ENCODE results near the gene MAP3K9. TPM values are rescaled to one million over a fixed set of nuclear protein-coding genes. Genes with fewer than 3 reads are reported as not detected.

The MAP3K9 gene
- total RNA-seq, 1 donor from 2014 or later: 3.0 TPM

DNA sequence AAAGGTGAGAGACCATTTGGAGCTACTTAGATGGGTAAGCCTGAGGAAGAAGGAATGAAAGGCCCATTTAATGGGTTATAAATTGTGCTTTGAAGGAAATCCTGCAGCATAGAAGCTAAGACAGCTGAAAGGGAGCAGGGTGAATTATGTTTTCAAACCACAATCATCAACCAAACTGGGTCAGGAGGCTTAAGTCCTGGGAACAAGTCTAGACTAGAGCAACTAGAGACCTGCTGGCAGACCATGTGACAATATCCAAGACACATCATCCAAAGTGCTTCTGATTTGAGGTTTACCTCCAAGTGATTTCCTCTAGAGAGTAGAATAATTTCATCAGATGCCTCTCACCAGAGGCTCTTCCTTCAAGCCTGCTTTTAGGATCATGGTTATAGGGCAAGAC lies 53.7 kb downstream of the MAP3K9 start:
- no peak for DNase-seq (ENCODE audit: low spot score)
- Mint-ChIP-seq H3K4me3 (ENCODE audit: unreplicated experiment) (no peak overlapping the region), H3K36me3 (ENCODE audit: low read depth) (peaks cover 2% of the 10 kb centered on the region), H3K9me3 (ENCODE audit: low read depth) (no peaks in the 10 kb centered on the region), H3K27ac (ENCODE audit: unreplicated experiment) (no peak overlapping the region), H3K27me3 (ENCODE audit: low read depth) (no peaks in the 10 kb centered on the region), H3K4me1 (ENCODE audit: low read depth) (peaks cover 17% of the 10 kb centered on the region)
- TF ChIP-seq, protein P1, sequence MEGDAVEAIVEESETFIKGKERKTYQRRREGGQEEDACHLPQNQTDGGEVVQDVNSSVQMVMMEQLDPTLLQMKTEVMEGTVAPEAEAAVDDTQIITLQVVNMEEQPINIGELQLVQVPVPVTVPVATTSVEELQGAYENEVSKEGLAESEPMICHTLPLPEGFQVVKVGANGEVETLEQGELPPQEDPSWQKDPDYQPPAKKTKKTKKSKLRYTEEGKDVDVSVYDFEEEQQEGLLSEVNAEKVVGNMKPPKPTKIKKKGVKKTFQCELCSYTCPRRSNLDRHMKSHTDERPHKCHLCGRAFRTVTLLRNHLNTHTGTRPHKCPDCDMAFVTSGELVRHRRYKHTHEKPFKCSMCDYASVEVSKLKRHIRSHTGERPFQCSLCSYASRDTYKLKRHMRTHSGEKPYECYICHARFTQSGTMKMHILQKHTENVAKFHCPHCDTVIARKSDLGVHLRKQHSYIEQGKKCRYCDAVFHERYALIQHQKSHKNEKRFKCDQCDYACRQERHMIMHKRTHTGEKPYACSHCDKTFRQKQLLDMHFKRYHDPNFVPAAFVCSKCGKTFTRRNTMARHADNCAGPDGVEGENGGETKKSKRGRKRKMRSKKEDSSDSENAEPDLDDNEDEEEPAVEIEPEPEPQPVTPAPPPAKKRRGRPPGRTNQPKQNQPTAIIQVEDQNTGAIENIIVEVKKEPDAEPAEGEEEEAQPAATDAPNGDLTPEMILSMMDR (IDR thresholded peaks at IDR 0.05): no peak

DNA sequence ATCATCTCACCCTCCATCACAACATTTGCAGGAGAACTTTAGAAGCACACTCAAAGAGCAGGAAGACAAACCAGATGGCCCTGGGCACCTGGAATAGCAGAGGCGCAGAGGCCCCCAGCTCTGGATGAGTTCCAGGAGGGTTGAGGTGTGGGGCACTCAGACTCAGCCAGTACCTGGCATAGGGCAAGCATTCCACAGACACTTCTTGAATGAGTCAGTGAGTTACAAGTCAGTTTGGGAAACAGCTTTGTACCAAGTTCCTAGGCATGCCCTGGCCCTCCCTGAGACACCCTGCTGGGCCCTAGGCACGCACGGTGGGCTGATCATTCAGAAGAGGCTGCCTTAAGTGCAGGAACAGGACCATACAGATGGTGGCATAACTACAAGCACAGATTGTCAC lies 54.3 kb downstream of the MAP3K9 start:
- no peak overlapping the region for H3K4me3 Mint-ChIP-seq (ENCODE audit: unreplicated experiment)
- H3K36me3 Mint-ChIP-seq (ENCODE audit: low read depth): peaks cover 2% of the 10 kb centered on the region
- TF ChIP-seq, protein P1 (IDR thresholded peaks at IDR 0.05): no peak
- H3K27ac Mint-ChIP-seq (ENCODE audit: unreplicated experiment): no peak overlapping the region
- no peaks in the 10 kb centered on the region for H3K9me3 Mint-ChIP-seq (ENCODE audit: low read depth)
- no peak for DNase-seq (ENCODE audit: low spot score)
- H3K4me1 Mint-ChIP-seq (ENCODE audit: low read depth): peaks cover 17% of the 10 kb centered on the region
- H3K27me3 Mint-ChIP-seq (ENCODE audit: low read depth): no peaks in the 10 kb centered on the region

DNA sequence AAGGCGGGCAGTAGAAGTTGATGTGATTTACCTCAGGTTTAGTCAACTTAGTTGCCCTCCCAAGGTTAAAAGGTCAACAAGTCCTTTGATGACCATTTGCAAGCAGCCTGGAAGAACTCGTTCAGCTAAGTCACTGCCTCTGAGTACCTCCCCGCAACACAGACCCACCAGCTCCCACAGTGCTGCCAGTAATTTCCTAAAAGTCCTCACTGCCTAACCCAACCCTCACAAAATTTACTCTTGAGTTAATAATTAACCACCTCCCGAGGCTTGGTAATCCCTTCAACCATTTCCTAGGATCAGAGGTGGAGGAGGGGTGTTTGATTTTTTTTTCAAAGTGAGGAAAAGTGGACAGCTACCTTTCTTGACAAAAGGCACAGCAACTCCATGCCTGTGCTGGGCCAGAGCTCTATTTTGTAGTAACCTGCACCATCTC lies 55.8 kb downstream of the MAP3K9 start:
- H3K27me3 Mint-ChIP-seq (ENCODE audit: low read depth): no peaks in the 10 kb centered on the region
- no peak for DNase-seq (ENCODE audit: low spot score)
- H3K36me3 Mint-ChIP-seq (ENCODE audit: low read depth): peaks cover 2% of the 10 kb centered on the region

DNA sequence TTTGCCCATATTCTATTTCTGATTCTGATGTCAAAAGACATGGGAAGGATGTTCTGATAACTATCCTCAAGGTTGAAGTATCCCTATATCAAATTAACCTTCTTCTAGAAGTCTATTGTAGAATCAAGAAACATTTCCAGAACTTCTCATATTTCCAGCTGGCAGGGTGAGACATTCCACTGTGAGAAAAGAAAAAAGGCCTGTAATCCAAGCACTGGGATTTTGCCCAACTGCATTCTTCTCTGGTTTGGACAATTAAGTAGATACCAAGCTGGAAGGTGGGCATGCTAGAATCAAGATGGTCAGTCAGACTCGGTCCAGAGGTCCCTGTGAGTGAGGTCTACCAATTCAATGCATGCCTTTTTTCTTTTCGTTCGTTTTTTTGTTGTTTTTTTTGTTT lies 60.9 kb downstream of the MAP3K9 start:
- H3K27me3 Mint-ChIP-seq (ENCODE audit: low read depth): no peaks in the 10 kb centered on the region
- H3K9me3 Mint-ChIP-seq (ENCODE audit: low read depth): no peaks in the 10 kb centered on the region
- no peak overlapping the region for H3K4me3 Mint-ChIP-seq (ENCODE audit: unreplicated experiment)
- no peak overlapping the region for H3K27ac Mint-ChIP-seq (ENCODE audit: unreplicated experiment)
- H3K4me1 Mint-ChIP-seq (ENCODE audit: low read depth): peaks cover 9% of the 10 kb centered on the region
- TF ChIP-seq, protein P1 (IDR thresholded peaks at IDR 0.05): no peak
- peaks cover 2% of the 10 kb centered on the region for H3K36me3 Mint-ChIP-seq (ENCODE audit: low read depth)
- no peak for DNase-seq (ENCODE audit: low spot score)

More for the DNA sequence above, 55.8 kb downstream of the MAP3K9 start:
- no peaks in the 10 kb centered on the region for H3K9me3 Mint-ChIP-seq (ENCODE audit: low read depth)
- H3K4me3 Mint-ChIP-seq (ENCODE audit: unreplicated experiment): no peak overlapping the region
- H3K4me1 Mint-ChIP-seq (ENCODE audit: low read depth): peaks cover 20% of the 10 kb centered on the region
- H3K27ac Mint-ChIP-seq (ENCODE audit: unreplicated experiment): no peak overlapping the region
- TF ChIP-seq, protein P1 (IDR thresholded peaks at IDR 0.05): no peak

DNA sequence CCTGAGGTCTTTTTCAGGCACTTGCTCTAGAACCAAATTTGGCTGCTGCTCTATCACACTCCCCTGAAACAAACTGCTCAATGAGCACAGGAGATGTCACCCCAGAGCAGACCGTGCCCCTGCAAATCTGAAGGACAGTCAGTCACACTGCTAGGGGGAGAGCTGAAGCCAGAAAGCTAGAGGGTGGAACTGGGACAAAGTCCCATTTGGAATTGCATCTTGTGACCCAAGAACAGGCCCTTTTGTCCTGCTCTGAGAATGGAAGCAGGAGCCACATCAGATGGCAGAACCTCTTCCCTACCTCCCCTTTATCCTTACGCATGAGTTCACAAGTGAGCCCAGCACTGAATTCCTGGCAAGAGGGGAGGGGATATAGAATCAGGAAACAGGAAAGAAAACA lies 64.7 kb downstream of the MAP3K9 start:
- Mint-ChIP-seq H3K4me3 (ENCODE audit: unreplicated experiment) (no peak overlapping the region), H3K9me3 (ENCODE audit: low read depth) (no peaks in the 10 kb centered on the region), H3K27ac (ENCODE audit: unreplicated experiment) (no peak overlapping the region), H3K27me3 (ENCODE audit: low read depth) (no peaks in the 10 kb centered on the region), H3K4me1 (ENCODE audit: low read depth) (peaks cover 9% of the 10 kb centered on the region), H3K36me3 (ENCODE audit: low read depth) (peaks cover 3% of the 10 kb centered on the region)
- no peak for DNase-seq (ENCODE audit: low spot score)
- TF ChIP-seq, protein P1 (IDR thresholded peaks at IDR 0.05): no peak
